Activated CD4-positive, CD25-positive, alpha-beta regulatory T cell treated with anti-CD3 and anti-CD28 coated beads, Interleukin-2, amount 50 U/mL, for 72 hours (primary cell): ENCODE measurements around the gene GRK5.

Source experiments
- DNase-seq: peaks from one replicate; pipeline ENCODE4 v3.0.0; 2021

GRK5 gene

DNA sequence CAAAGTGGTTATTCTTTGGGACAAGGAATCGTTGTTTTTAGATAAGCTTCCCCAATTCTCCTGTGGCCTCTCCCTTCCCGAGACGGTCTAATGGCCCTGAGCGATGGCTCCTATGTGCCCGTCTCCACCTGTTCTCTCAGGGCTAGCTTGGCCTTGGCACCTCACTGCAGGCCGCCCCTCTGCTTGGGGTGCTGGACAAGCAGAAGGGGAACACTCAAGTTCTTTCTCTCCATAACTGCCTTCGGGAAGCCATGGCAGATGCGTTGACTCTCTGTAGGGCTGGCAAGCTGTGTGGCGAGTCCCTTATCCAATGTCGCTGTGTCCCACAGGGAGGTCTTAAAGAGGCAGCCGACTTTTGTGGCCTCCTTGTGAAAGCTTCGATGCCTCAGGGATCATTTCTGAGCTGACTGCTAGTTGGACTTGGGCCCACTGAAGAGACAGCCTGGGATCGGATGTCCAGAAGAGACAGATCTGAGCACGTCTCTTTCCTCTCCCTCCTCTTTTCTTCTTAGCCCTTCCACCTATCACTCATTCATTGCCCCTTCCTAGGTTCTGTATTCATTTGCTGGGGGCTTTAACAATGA lies 70.8 kb downstream of the GRK5 start:
- DNase-seq: no peak

DNA sequence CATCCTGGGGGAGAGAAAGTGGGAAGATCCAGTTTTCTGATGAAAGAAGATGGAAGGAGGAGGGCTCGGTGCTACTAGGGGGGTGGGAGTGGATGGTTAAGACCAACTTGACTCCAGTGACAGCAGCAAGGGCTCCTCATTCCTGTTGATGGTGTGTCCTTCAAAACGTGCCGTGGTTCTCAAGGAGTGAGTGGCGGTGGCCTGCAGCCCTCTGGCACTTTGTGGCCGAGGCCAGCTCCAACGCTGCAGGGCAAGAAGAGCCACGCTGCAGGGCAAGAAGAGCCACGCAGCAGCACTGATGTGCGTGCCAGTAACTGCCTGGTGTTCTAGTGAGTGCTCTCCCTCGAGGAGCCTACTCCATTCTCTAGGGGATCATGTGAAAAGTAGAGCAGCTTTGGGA lies 72.1 kb downstream of the GRK5 start:
- DNase-seq: no peak

DNA sequence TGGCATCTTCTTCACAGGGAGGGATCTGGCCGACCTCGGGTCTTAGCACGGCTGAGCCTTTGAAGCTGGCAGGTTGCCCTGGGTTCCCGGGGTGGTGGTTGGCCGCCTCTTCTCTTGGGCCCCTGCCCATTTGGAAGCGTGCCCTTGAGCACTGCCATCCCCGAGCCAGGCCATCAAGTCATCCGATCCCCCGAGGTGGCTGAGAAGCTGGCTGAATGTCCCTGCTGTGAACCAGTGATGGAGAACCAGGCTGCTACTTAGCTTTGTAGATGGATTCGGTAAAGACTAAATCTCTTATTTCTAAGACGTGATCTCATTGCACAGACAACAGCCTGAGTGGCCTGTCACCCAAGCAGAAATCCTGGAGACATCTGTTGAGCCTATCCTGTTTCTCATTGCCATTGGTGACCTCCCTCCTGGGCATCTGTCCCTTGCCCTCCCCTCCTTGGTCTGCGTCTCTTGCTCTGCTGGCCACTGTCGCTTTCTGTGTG lies 74.3 kb downstream of the GRK5 start:
- DNase-seq: no peak

GRCh38 chr10:119282446-119282845 lies 75.1 kb downstream of the GRK5 start:
- no peak for DNase-seq

- no peak for DNase-seq
Measured at GRCh38 chr10:119283387-119283786, 76.0 kb downstream of the GRK5 start.

- DNase-seq: no peak
Measured at GRCh38 chr10:119283818-119284217, 76.4 kb downstream of the GRK5 start.

DNA sequence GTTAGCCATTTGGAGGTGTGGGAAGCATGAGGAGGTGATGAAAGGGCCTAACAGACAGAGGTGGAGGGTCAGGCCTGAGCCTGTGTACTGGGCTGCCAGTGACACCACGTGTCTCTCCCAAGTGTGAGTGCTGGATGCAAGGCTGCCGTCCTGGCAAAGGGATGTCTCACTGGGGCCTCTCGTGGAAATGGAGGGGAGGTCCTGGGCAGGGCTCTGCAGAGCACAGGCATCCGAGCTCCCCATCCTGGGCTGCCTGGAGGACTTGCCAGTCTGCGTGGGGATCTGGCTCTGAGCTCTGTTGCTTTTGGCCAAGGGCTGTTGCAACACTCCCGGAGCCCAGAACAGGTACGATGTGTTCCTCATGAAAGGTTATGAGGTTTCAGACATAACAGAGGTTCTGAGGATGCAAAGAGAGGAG lies 77.3 kb downstream of the GRK5 start:
- DNase-seq: no peak

GRCh38 chr10:119285495-119286267 lies 78.3 kb downstream of the GRK5 start:
- no peak for DNase-seq

DNA sequence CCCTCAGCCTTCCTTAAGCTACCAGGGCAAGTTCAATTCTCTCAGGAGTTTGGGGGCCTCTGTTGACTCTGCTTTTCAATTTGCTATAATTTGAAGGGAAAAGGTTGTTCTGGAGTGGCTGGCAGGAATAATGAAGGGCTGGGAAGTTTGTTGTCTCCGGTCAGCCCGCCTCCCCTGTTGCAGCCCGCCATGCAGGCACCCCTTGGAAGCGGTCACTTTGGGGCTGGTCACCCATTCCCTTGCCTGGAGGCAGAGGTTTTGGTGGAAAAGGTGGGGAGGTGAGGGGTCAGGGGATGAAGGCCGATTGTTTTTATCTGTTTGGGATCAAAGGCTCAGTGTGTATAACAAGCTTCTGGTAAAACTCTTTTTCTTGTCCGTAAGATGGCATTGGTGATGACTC lies 79.1 kb downstream of the GRK5 start:
- no peak for DNase-seq

DNA sequence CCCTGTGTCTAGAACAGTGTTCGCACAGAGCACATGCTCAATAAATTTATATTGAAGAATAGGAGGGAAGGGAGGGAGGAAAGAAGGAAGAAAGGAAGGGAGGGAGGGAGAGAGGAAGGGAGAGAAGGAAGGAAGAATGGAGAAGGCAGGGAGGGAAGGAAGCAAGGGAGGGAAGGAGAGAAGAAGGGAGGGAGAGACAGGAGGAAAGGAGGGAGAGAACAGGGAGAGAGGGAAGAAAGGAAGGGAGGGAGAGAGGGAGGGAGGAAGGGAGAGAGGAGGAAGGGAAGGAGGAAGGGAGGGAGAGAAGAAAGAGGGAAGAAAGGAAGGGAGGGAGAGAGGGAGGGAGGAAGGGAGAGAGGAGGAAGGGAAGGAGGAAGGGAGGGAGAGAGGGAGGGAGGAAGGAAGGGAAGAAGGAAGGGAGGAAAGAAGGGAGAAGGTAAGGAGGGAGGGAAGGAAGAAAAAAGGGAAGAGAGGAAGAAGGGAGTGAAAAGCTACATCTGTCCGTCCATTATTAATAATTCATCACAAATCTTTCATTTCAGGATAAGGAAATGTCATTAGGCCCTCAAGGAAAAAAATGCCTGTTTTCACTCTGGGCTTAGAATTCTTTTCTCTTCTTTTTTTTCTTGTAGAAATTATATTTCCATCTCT lies 79.7 kb downstream of the GRK5 start:
- DNase-seq: no peak

- DNase-seq: no peak
Measured at GRCh38 chr10:119288574-119289001, 81.2 kb downstream of the GRK5 start.

- no peak for DNase-seq
Measured at GRCh38 chr10:119289227-119289920, 82.0 kb downstream of the GRK5 start.

GRCh38 chr10:119290301-119291048 lies 83.1 kb downstream of the GRK5 start:
- no peak for DNase-seq

DNA sequence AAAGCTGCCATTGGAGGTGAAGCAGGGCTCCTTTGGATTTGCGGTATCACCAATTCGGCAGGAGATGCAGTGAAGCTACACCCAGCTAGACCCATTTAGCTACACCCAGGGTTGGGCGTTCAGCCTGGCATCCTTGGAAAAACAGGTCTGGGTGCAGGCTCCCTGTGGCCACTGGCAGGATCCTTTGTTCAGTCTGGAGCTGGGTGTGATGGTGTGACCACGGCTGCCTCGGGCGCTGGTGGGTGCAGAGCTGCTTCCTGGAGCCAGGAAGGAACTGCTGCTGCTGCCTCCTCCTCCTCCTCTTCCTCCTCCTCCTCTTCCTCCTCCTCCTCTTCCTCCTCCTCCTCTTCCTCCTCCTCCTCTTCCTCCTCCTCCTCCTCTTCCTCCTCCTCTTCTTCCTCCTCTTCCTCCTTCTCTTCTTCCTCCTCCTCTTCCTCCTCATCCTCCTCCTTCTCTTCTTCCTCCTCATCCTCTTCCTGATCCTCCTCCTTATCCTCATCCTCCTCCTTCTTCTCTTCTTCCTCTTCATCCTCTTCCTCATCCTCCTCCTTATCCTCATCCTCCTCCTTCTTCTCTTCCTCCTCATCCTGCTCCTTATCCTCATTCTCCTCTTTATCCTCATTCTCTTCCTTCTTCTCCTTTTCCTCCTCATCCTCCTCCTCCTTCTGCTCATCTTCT lies 84.0 kb downstream of the GRK5 start:
- no peak for DNase-seq

DNA sequence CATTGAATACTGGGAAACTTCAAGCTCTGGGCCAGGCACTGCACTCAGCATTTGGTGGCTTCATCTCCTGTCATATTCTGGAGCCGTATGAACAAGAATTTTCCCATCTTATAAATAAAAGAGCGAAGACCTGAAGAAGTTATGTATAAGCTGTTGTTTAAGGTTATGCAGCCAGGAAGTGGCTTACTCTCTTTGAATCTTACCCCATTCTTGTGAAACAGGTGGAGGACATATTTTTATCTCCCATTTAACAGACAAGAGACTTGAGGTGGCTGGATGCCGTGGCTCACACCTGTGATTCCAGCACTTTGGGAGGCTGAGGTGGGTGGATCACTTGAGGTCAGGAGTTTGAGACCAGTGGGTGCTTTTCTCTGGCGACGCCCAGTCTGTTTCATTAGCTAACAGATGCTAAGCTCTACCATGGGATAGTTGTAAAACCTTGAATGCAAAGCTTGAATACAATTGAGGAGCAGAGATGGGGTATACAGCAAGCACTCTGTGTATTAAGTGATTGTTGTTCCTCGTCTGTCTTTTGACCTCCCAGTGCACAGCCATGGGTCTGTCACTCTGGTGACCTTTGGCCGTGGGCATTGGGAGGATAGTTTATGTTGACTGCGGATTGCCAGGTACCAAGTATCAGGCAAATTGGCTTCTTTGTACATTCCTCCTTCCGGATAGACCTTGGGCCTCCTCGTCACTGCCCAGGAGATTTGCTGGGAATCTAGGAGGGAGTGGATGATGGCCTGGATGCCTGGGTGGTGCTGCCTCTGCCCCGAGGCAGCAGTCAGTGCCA lies 85.8 kb downstream of the GRK5 start:
- DNase-seq: no peak

GRCh38 chr10:119296703-119297102 lies 89.3 kb downstream of the GRK5 start:
- no peak for DNase-seq

- no peak for DNase-seq
Measured at GRCh38 chr10:119297207-119297968, 90.0 kb downstream of the GRK5 start.

DNA sequence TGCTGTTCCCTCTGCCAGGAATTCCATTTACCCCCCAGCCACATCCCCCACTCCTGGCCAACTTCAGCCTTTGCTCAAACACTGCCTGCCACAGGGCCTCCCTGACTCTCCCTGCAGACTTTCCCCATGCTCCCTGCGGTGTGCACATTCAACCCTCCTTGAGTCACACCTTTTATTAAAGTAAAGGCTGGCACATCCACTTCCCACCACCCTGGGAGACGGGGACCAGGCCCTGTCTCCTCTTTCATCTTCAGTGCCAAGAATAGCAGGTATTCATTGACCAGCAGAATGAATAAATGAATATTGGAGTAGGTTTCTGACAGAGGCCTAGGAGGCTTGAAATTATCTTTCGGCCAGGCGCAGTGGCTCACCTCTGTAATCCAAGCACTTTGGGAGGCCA lies 91.4 kb downstream of the GRK5 start:
- DNase-seq: no peak

DNA sequence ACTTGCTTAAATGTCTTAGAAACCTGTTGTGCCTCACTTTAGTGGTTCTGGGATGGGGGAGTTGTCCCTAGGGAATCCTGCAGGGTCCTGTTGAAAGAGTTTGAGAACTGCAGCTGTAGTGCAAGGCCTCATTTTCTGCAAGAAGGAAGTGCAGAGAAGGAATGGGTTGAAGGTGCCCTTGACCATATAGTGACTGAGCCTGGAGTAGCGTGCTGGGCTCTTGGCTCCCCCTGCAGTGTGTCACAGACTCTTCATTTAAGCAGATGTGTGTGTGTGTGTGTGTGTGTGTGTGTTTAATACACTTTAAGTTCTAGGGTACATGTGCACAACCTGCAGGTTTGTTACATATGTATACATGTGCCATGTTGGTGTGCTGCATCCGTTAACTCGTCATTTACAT lies 92.2 kb downstream of the GRK5 start:
- DNase-seq: no peak

DNA sequence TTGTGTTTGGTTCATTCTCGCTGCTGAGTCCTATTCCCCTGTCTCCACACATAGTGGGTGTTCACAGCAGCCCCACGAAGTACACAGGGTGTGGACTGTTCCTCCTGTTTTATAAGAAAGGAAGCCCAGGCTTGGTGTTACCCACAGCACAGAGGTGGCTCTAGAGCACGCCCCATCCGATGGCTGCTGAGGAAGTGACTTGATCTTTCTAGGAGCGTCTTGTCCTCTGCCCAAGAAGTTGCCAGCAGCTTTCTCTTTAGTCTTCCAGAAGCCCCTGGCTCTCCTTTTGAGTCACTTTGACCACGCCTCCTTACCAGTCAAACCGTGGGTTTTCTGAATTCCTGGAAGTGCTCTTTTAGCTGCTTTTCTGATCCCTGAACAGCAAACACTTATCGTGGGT lies 94.0 kb downstream of the GRK5 start:
- DNase-seq: no peak

GRCh38 chr10:119302172-119302571 lies 94.8 kb downstream of the GRK5 start:
- DNase-seq: no peak
